ENCODE measurements around the gene PPP1R37.

PPP1R37 gene

GRCh38 chr19:45156751-45157150 lies 63.8 kb downstream of the PPP1R37 start:
- no peak for DNase-seq

- no peak for DNase-seq
These were observed 65.7 kb downstream of the PPP1R37 start for GRCh38 chr19:45158503-45159209.

- DNase-seq, result no peak
These were observed 66.4 kb downstream of the PPP1R37 start for GRCh38 chr19:45159210-45159970.

DNA sequence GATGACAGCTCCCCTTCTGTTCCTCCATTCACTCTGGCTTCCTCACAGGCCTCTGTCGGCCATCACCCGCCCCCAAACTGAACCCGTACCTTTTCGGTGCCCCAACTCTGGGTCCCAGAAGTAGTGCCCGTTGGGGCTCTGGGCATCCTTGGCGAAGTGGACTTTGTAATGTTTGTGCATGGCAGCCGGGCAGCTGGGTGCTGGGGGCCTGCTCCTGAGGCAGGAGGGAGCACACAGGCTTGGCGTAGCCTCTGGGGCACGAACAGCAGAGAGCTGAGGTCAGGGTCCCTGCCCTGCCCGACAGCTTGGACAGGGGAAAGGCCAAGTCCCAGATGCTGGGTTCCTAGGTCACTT lies 67.0 kb downstream of the PPP1R37 start:
- no peak for DNase-seq

DNA sequence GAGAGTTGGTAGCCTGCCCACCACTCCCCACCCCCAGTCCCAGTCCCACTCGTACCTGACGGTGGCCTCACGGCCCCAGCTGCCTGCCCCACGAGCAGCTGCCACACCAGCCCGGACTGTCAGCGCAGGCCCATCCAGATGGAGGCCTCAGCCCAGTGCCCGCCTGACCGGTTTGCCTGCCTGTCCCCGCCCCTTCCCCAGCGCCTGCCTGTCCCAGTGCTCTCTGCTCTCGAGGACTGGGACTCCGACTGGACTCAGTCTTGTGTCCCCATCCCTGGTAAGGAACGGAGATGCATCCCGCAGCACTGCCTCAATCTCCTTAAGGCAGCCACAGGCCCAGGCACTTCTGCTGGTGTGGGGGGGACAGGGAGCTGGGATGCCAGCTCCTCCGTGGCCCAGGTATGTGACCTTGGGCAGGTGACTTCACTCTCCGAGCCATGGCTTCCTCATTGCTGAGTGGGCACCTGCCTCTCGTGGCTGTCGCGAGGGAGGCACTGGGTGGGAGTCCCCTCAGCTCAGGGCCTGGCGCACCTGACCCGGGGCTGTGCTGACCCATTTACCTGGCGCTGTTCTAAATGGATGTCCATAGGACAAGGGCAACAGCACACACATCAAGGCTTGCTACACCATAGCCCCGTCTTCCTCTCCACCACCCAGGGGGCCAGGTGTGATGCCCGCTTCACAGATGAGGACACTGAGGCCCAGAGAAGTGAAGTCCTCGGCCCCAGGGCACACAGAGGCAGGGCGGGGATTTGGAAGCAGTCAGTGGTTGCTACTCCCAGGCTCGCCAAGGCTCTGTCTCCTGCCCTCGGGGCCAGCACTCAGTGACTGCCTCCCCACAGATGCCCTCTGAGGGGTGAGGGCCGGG lies 68.1 kb downstream of the PPP1R37 start, which contains the start of gene NKPD1:
NKPD1 (minus strand) TSS at position 113 of the 868 bp plus-strand sequence. CDS start 832 bp downstream, outside the sequence.
- DNase-seq, result no peak

DNA sequence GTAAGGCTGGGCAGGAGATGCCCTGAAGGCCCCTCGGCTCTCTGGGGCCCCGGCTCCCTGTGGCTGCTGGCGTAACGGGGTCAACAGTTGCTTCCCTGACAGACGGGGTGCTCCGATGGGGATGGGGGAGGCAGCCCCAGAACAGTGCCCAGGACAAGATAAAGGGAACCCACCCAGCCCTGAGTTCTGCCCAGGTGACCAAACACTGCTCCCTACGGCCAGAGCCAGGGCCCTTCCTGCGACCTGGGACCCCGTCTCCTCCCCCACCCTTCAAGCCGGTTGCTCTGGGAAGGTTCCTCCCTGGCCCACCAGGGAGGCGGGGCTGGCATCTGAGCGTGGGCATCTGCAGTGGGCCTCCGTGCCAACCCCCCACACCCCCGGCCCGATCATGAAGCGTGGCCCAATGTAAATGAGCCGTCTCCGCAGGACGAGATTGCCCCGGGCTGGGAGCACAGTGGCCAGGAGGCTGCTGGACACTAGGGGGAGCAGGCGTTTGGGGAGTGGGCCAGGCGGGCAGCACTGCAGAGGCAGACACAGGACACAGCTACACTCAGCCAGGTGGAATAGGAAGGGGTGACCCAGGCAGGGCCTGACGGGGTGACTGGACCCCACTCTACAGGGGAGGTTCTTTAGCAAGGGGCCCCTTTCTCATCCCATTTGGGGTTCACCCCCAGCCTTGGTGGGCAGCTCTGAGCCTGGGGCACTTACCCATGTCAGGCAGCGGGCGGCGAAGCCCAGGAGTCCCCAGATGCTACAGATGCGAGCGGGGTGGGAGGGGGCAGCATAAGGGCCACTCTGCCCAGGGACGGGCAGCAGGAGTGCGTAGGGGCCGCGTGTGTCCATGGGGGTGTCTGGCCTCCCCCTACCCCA lies 69.0 kb downstream of the PPP1R37 start:
- no peak for DNase-seq

DNA sequence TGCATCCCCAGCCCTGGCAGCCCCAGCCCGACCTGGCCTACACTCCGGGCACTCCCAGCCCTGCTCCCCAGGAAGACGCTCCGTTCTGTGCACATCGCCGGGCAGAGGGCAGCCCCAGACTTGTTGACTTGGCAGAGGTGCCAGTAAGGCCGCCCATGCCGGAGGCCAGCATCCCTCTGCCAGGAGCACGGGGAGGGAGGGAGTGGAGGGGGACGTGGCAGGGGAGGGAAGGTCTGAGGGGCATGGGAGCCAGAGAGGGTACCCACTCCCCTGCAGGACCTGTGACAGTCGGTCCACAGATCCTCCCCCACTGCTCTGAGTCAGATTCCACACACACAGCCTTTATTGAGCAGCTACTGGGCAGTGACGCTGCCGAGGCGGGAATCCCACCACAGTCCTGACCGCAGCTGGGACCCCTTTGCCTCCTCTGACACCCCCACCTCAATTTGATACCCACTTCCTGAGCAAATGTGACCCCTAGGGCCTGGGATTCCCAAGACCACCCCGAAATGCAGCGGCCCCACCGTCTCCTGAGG lies 69.7 kb downstream of the PPP1R37 start:
- no peak for DNase-seq

- no peak for DNase-seq
These were observed 70.2 kb downstream of the PPP1R37 start for GRCh38 chr19:45163156-45163555.

DNA sequence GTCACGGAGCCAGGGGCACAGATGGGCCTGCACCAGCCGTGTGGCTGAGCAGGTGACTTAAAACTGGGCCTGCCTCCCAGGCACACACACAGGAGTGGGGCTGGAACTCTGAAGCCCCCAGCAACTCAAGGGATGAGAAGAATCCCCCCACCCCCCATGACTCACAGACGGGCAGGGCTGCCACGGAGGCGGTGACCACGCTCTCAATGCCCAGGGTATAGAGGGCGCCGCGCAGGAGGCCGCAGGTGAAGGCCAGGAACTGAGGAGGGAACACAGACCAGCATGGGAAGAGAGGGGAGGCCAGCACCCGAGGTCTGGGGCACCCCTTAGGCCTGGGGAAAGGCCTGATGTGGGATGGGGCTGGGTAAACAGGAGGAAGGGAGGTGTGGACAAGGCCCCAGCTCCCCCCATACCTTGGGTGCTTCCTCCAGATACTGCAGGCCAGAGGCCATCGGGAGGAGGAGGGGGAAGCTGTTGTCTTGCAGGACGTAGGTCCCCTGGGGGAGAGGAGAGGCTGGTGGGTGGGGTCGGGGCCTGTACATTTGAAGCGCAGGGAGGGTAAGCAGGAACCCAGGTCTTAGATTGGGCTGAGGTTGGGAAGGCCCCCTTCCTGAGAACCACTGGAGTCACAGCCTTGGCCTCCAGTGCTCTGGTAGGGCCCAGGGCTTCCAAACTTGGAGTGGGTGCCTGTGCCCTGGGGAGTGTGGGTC lies 70.9 kb downstream of the PPP1R37 start:
- no peak for DNase-seq

DNA sequence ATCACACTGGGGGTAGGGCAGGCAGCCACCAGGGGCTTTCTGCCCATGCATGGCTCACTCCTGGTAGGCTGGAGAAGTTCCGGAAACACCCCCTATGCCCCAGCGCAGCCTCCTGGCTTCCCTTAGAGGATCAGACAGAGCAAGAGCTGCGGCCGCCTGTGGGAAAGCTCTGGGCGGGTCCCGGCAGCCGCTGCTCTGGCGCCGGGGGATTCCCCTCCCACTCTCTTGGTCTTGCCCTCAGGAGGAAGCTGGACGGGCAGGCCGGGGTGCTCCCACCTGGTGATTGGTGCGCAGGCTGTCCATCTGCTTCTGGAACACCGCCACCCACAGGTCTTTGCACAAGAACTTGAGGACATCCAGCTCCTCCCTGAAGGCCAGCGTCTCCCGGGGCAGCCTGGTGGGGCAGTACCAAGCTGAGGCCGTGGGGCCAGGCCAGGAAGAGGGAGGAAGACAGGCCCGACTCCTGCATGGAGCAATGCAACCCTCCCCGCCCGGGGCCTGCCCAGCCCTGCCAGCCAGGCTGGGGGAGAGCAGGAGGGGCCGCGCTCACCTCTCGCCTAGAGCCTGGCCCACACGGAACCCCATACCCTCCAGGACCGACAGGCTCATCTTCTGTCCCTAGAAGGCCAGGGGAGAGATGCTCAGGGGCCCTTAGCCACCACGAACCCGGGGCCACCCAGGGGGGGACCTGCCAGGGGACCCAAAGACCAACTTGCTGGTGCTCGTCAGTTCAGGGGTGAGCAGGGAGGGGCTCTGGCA lies 71.8 kb downstream of the PPP1R37 start:
- DNase-seq, result peak; percentile 49

GRCh38 chr19:45166723-45167252 lies 73.8 kb downstream of the PPP1R37 start:
- no peak for DNase-seq

DNA sequence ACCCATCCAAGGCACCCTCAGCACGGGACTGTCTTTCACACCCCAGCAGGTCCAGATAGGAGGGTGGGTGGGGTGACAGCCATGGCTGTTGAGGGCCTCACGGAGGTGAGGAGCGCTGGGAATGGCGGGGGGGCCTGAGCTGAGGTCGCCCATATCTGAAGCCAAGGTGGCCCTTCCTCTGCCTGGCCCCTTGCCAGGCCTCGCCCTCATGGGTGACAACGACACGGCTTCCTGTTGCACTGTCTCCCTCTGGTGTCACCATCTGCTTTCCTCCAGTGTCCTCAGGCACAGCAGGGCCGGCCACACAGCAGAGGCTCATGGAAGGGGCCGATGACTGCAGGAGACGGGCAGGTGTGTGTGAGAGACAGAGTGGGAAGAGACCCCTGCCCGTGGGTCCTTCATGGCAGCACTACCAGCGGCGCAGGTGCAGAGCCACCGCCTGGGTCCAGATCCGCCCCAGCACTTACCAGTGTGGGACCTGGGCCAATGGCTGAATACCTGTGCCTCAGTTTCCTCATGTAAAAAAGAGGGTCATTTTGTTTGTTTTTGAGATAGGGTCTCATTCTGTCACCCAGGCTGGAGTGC lies 75.9 kb downstream of the PPP1R37 start:
- peak; percentile 43 for DNase-seq

GRCh38 chr19:45169602-45170001 lies 76.6 kb downstream of the PPP1R37 start:
- DNase-seq, result no peak

GRCh38 chr19:45170146-45171106 lies 77.4 kb downstream of the PPP1R37 start:
- no peak for DNase-seq

DNA sequence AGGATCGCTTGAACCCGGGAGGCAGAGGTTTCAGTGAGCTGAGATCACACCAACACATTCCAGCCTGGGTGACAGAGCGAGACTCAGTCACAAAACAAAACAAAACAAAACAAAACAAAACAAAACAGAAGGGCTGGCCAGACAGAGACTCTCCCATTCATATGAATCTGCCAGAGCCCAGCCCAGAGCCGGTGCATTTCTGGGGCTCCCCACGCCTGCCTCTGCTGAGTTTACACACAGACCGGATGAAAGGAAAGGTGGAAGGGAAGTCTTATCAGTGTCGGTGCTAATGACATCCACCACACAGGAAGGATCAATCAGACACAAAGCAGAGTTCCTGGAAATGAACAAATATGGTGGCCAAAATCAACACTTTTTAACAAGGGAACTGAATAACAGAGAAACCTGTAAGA lies 78.2 kb downstream of the PPP1R37 start:
- DNase-seq, result peak; percentile 46

GRCh38 chr19:45172173-45172572 lies 79.2 kb downstream of the PPP1R37 start:
- no peak for DNase-seq

DNA sequence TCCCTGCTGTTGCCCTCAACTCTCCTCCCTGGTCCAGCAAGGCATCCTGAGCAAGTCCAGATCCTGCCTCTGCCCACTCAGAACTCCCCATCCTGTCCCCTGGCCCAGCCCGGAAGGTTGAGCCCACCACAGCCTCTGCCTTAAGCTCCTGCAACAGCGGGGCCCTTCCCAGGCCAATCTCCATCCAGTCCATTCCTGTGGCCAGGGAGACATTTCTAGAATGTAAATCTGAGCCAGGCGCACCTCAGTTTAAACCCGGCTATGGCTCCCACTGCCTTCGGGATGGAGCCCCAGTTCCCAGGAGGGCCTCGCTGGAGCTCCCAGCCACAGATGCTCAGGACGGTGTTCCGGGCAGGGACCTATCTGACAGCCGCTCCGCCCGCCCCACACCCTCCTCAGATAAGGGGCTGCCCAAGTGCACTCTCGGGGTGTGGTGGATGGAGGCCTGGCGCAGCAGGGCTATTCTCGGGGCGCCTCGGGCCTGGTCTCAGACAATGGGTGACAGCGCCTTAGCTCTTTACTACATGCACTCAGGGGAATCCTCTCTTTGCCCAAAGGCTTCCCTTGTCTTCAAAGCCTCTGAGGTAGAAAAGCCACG lies 79.7 kb downstream of the PPP1R37 start:
- peak; percentile 37 for DNase-seq

DNA sequence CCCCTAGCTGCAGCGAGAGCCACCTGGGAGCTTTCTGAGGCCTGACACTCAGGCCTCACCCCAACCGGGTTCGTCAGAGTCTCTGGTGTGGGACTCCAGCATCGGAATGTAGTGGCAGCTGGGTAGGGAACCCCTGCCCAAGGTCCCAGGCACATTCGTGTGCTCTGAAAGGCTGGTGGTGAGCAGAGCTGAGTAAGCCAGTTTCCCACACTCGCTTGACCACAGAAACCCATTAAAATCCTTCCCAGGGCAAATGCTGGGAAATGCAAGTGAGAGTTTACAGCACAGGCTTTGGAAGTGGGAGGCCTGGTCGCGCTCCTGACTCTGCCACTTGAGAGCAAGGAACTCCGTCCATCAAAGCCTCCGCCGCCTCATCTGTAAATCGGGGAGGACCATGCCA lies 80.8 kb downstream of the PPP1R37 start:
- DNase-seq, result no peak
